H1 (cell line): ENCODE measurements around the gene ANXA1. TPM values are rescaled to one million over a fixed set of nuclear protein-coding genes. Genes with fewer than 3 reads are reported as not detected.

Experiments
- CTCF ChIA-PET: fragments of 300-600 bp; sonication (Branson Sonifier 250); formaldehyde crosslinking; loops from one replicate; lab custom pipeline; 2021; ENCODE audit not compliant: partially characterized antibody; lab: Charles Lee
- POLR2A ChIA-PET: fragments of 300-600 bp; sonication (Branson Sonifier 250); formaldehyde crosslinking; loops from one replicate; lab custom pipeline; 2021; ENCODE audit warnings: inconsistent platforms; ENCODE audit not compliant: partially characterized antibody; lab: Charles Lee
- DNase-seq, 2 experiments: peaks; one replicate each; pipeline versions ENCODE4 v3.0.0 to v3.0.0-alpha.2; 2010 to 2022; ENCODE audit warnings: low spot score in 2 of 2, low read depth in 1 of 2, mixed read lengths in 1 of 2
- FAIRE-seq: peaks from 2 replicates; lab custom pipeline; 2011; peaks lifted over from hg19 to GRCh38; lab: Jason Lieb, UNC
- H2AFZ ChIP-seq: 2 replicates; pipeline ENCODE4 v1.8.1; 2012; ENCODE audit warnings: low read length, inconsistent platforms
- H2AK5ac ChIP-seq: 2 replicates; pipeline ENCODE4 v1.6.1; 2013; ENCODE audit warnings: low read depth, low read length
- H2BK120ac ChIP-seq: replicated peaks from 2 replicates; pipeline ENCODE3; 2013; ENCODE audit warnings: low read depth, low read length, inconsistent platforms
- H2BK12ac ChIP-seq: 2 replicates; pipeline ENCODE4 v1.6.1; 2013; ENCODE audit warnings: low read depth, low read length
- H2BK15ac ChIP-seq: 2 replicates; pipeline ENCODE4 v1.6.1; 2013; ENCODE audit warnings: low read length
- H2BK20ac ChIP-seq: 2 replicates; pipeline ENCODE4 v1.6.1; 2013; ENCODE audit warnings: low read length
- H2BK5ac ChIP-seq: 2 replicates; pipeline ENCODE4 v1.6.1; 2013; ENCODE audit warnings: low read depth, low read length
- H3K14ac ChIP-seq: 2 replicates; pipeline ENCODE4 v1.6.1; 2013; ENCODE audit warnings: inconsistent platforms; ENCODE audit not compliant: insufficient read length
- H3K18ac ChIP-seq: 2 replicates; pipeline ENCODE4 v1.6.1; 2013; ENCODE audit warnings: low read length; ENCODE audit errors: extremely low read depth
- H3K23ac ChIP-seq: 2 replicates; pipeline ENCODE4 v1.6.1; 2013; ENCODE audit warnings: inconsistent platforms; ENCODE audit not compliant: insufficient read length
- H3K23me2 ChIP-seq: 2 replicates; pipeline ENCODE4 v1.6.1; 2013; ENCODE audit warnings: low read depth, low read length
- H3K27ac ChIP-seq: 2 replicates; pipeline ENCODE4 v1.6.1; 2011; ENCODE audit warnings: low read depth, low read length, inconsistent platforms
- H3K27me3 ChIP-seq, 4 experiments: replicated peaks in 1 of 4; 1 replicate in 1 of 4; 2 replicates in 3 of 4; pipeline versions ENCODE4 v1.6.1 to v1.8.1; 2011 to 2013; ENCODE audit warnings: low read length in 3 of 4, mild to moderate bottlenecking in 3 of 4, inconsistent platforms in 2 of 4, mixed read lengths in 2 of 4, moderate library complexity in 1 of 4; ENCODE audit not compliant: control insufficient read depth in 3 of 4, insufficient read depth in 3 of 4; ENCODE audit errors: extremely low read depth in 1 of 4
- H3K36me3 ChIP-seq, 4 experiments: 2 replicates each; pipeline versions ENCODE4 v1.6.1 to v1.8.1; 2011 to 2013; ENCODE audit warnings: mild to moderate bottlenecking in 4 of 4, low read length in 3 of 4, moderate library complexity in 2 of 4, control low read depth in 1 of 4, inconsistent platforms in 1 of 4; ENCODE audit not compliant: insufficient read depth in 4 of 4, control insufficient read depth in 2 of 4
- H3K4ac ChIP-seq: replicated peaks from 2 replicates; pipeline ENCODE3; 2013; ENCODE audit warnings: low read length, low read depth, mixed read lengths, inconsistent platforms; ENCODE audit not compliant: insufficient read length
- H3K4me1 ChIP-seq, 4 experiments: replicated peaks in 1 of 4; 1 replicate in 1 of 4; 2 replicates in 3 of 4; pipeline versions ENCODE4 v1.6.1 to v1.8.1; 2011 to 2013; ENCODE audit warnings: low read length in 3 of 4, inconsistent platforms in 2 of 4, mixed read lengths in 1 of 4; ENCODE audit not compliant: insufficient read depth in 4 of 4, control insufficient read depth in 3 of 4
- H3K4me2 ChIP-seq, 2 experiments: 2 replicates each; pipeline versions ENCODE4 v1.6.1 to v1.8.1; 2011 to 2013; ENCODE audit warnings: low read depth in 2 of 2, low read length in 2 of 2, control low read depth in 1 of 2, inconsistent platforms in 1 of 2, mild to moderate bottlenecking in 1 of 2; ENCODE audit not compliant: insufficient read depth in 1 of 2
- H3K4me3 ChIP-seq, 4 experiments: fragments of 200-600, 300-600 bp in 1 of 4; sonication (generic), shearing (Covaris generic), sonication (Bioruptor Twin) in 1 of 4; 2 replicates each; pipeline versions ENCODE4 v1.5.1 to v1.8.1; 2011 to 2016; ENCODE audit warnings: low read length in 4 of 4, low read depth in 3 of 4, control low read depth in 2 of 4, inconsistent platforms in 2 of 4, mild to moderate bottlenecking in 2 of 4, mixed read lengths in 1 of 4, moderate library complexity in 1 of 4; ENCODE audit not compliant: insufficient read depth in 2 of 4; ENCODE audit errors: extremely low read depth in 1 of 4
- H3K56ac ChIP-seq: replicated peaks from 2 replicates; pipeline ENCODE3; 2013; ENCODE audit warnings: low read depth, mild to moderate bottlenecking, mixed read lengths, low read length, inconsistent platforms; ENCODE audit not compliant: insufficient read length
- H3K79me1 ChIP-seq: 2 replicates; pipeline ENCODE4 v1.6.1; 2013; ENCODE audit warnings: low read depth, low read length, control low read depth
- H3K79me2 ChIP-seq, 2 experiments: 2 replicates each; pipeline versions ENCODE4 v1.6.1 to v1.8.1; 2012 to 2013; ENCODE audit warnings: low read length in 2 of 2, mild to moderate bottlenecking in 2 of 2, inconsistent platforms in 1 of 2; ENCODE audit not compliant: insufficient read depth in 2 of 2, control insufficient read depth in 1 of 2
- H3K9ac ChIP-seq, 4 experiments: replicated peaks in 1 of 4; 1 replicate in 1 of 4; 2 replicates in 3 of 4; pipeline versions ENCODE4 v1.6.1 to v1.8.1; 2011 to 2013; ENCODE audit warnings: low read depth in 3 of 4, low read length in 3 of 4, control low read depth in 2 of 4, mild to moderate bottlenecking in 2 of 4, moderate library complexity in 2 of 4, inconsistent platforms in 1 of 4; ENCODE audit errors: extremely low read depth in 1 of 4
- H3K9me3 ChIP-seq, 2 experiments: 2 replicates each; pipeline versions ENCODE4 v1.6.1 to v1.8.1; 2012 to 2013; ENCODE audit warnings: mild to moderate bottlenecking in 2 of 2, moderate library complexity in 2 of 2, control low read depth in 1 of 2, inconsistent platforms in 1 of 2, low read depth in 1 of 2, low read length in 1 of 2, mixed read lengths in 1 of 2; ENCODE audit not compliant: insufficient read depth in 2 of 2
- H4K20me1 ChIP-seq, 2 experiments: replicated peaks in 1 of 2; 2 replicates each; pipeline versions ENCODE3 to v1.8.1; 2011 to 2013; ENCODE audit warnings: inconsistent platforms in 2 of 2, low read length in 2 of 2, mild to moderate bottlenecking in 1 of 2; ENCODE audit not compliant: insufficient read depth in 2 of 2, control insufficient read depth in 1 of 2
- H4K5ac ChIP-seq: 2 replicates; pipeline ENCODE4 v1.6.1; 2013; ENCODE audit warnings: low read length, low read depth, mixed read lengths, inconsistent platforms; ENCODE audit not compliant: insufficient read length
- H4K8ac ChIP-seq: 2 replicates; pipeline ENCODE4 v1.8.0; 2013; ENCODE audit warnings: mild to moderate bottlenecking, moderate library complexity, low read length, inconsistent platforms; ENCODE audit not compliant: insufficient read depth; ENCODE audit errors: extremely low read depth
- H4K91ac ChIP-seq: replicated peaks from 2 replicates; pipeline ENCODE3; 2013; ENCODE audit warnings: low read length, mixed read lengths, inconsistent platforms; ENCODE audit not compliant: insufficient read length
- ASH2L ChIP-seq: fragments of 200-600, 300-600 bp; sonication (generic); IDR thresholded peaks from one replicate; pipeline ENCODE4 v1.7.1; 2017; ENCODE audit warnings: low read length
- BACH1 ChIP-seq: IDR thresholded peaks from 2 replicates; pipeline ENCODE4 v1.6.1; 2012; ENCODE audit warnings: low read length, improper control_type of control experiment
- GTF2F1 ChIP-seq: IDR thresholded peaks from 2 replicates; pipeline ENCODE4 v1.6.1; 2012; ENCODE audit warnings: low read depth, low read length, improper control_type of control experiment, borderline replicate concordance
- RNF2 ChIP-seq: fragments of 200-900, 300-1000 bp; sonication (generic); IDR thresholded peaks from 2 replicates; pipeline ENCODE4 v1.7.1; 2016; ENCODE audit warnings: borderline replicate concordance, low read depth, mild to moderate bottlenecking, antibody characterized with exemption, low read length; ENCODE audit not compliant: poor library complexity, severe bottlenecking; ENCODE audit errors: missing control alignments
- SAP30 ChIP-seq: fragments of 300-600 bp; sonication (generic); IDR thresholded peaks from 2 replicates; pipeline ENCODE4 v1.7.1; 2012; ENCODE audit warnings: low read length, moderate library complexity, mild to moderate bottlenecking, inconsistent platforms; ENCODE audit not compliant: insufficient read depth, insufficient replicate concordance
- SP4 ChIP-seq: IDR thresholded peaks from 2 replicates; pipeline ENCODE4 v1.6.1; 2012; ENCODE audit warnings: low read length, inconsistent platforms
- WGBS, 2 experiments: shearing (Covaris generic) in 1 of 2; methylation state at CpG; one replicate each; pipeline versions ENCODE4 v1.1.6 to v1.1.7; 2013 to 2015; ENCODE audit warnings: low lambda C conversion rate in 2 of 2, mixed read lengths in 2 of 2, inconsistent platforms in 1 of 2, low coverage in 1 of 2, missing lambda C conversion rate in 1 of 2; ENCODE audit not compliant: insufficient replicate concordance in 2 of 2, insufficient coverage in 1 of 2, insufficient read length in 1 of 2; ENCODE audit errors: extremely low coverage in 1 of 2, missing lambda C conversion rate in 1 of 2; 5-methylcytosine and 5-hydroxymethylcytosine counted together
- polyA plus RNA-seq, 7 experiments: library from polyadenylated mRNA; depleted of rRNA in 3 of 7; stranded (reverse) in 5 of 7; unstranded in 2 of 7; fragments of >200 nt in 5 of 7; fragments of 200-250 nt in 2 of 7; gene quantifications; 1 replicate in 5 of 7; 2 replicates in 1 of 7; 4 replicates in 1 of 7; pipeline versions ENCODE4 v1.2.1 to v1.2.3, GENCODE V29; 2011 to 2013; ENCODE audit warnings: missing spikeins in 2 of 7, mixed read lengths in 2 of 7
- total RNA-seq: library from RNA; stranded (reverse); fragmentation: NEBNext Ultra II Directional; extraction: Animal tissue kit (Norgen Biotek cat#: 25700); gene quantifications from 2 replicates; pipeline ENCODE4 v1.2.1, GENCODE V29; 2021

The ANXA1 gene
- total and polyA plus RNA-seq, 2 of the 8 experiments (the other 6 are each of a cell fraction or from before 2014, with no cell fraction given) = 0.71 to 5.7 TPM

DNA sequence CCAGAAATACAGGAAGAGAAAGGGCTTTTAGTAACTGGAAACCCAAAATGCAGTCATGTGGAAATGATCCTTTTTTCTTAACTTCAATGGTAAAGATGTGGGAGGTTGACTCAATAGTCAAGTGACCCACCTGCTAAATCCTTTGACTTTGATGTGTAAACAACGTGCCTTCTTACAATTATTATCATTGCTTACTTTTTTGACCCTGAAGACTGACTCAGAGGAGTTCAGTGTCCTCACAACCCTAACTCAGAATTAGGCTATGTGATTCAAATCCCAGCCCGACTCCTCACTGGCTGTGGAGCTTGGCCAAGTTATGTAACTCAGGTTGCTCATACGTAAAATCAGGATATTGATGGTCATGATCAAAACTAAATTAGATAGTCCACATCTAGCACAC lies 27.9 kb downstream of the ANXA1 start:
- no peak for DNase-seq
- no peak overlapping the region for H2BK120ac ChIP-seq
- no peak overlapping the region for H4K91ac ChIP-seq
- H3K79me1 ChIP-seq = no peaks in the 10 kb centered on the region
- H3K4me2 ChIP-seq = no peak overlapping the region
- no peaks in the 10 kb centered on the region for H4K20me1 ChIP-seq
- WGBS, 2 experiments = 82% methylated on average over 3 of the region's 3 CpGs; no CpG with 5 or more reads in 1 of the 2 experiments
- H2BK15ac ChIP-seq = no peak overlapping the region
- H3K23me2 ChIP-seq = no peaks in the 10 kb centered on the region
- FAIRE-seq = no peak
- no peaks in the 10 kb centered on the region for H3K4me1 ChIP-seq
- no peak overlapping the region for H2BK20ac ChIP-seq
- H2AK5ac ChIP-seq = no peak overlapping the region
- no peak overlapping the region for H2BK12ac ChIP-seq
- no peak overlapping the region for H3K14ac ChIP-seq
- H3K9ac ChIP-seq = no peak overlapping the region
- H2BK5ac ChIP-seq = no peak overlapping the region
- H3K4ac ChIP-seq = no peak overlapping the region
- H3K36me3 ChIP-seq = no peaks in the 10 kb centered on the region
- no peaks in the 10 kb centered on the region for H3K79me2 ChIP-seq
- ChIA-PET POLR2A (no interaction called here), CTCF (interaction anchor here (0.6 to 4.3 kb wide), 7 partner anchors 21 to 1563 kb away, joined by 3 to 20 read pairs (median 4); no protein-coding TSS in a partner anchor)
- H3K9me3 ChIP-seq = no peaks in the 10 kb centered on the region
- no peak overlapping the region for H3K18ac ChIP-seq
- H2AFZ ChIP-seq = 0 out of 2 replicates have a peak overlapping the region, but pooled peaks have one; percentile 30
- H4K5ac ChIP-seq = no peak overlapping the region
- no peak overlapping the region for H3K23ac ChIP-seq
- H3K56ac ChIP-seq = no peak overlapping the region
- H3K27me3 ChIP-seq = no peaks in the 10 kb centered on the region
- H4K8ac ChIP-seq = no peak overlapping the region
- no peak overlapping the region for H3K27ac ChIP-seq
- TF ChIP-seq BACH1 (no peak), ASH2L (no peak), SP4 (no peak), SAP30 (no peak), GTF2F1 (no peak), RNF2 (no peak)
- no peak overlapping the region for H3K4me3 ChIP-seq
